ENCODE measurements around the gene UCP3. TPM values are rescaled to one million over a fixed set of nuclear protein-coding genes. Genes with fewer than 3 reads are reported as not detected.

The UCP3 gene
- total and polyA plus RNA-seq, 2 of the 8 experiments (the other 6 are each of a cell fraction or from before 2014, with no cell fraction given): 0.85 to 1.3 TPM

DNA sequence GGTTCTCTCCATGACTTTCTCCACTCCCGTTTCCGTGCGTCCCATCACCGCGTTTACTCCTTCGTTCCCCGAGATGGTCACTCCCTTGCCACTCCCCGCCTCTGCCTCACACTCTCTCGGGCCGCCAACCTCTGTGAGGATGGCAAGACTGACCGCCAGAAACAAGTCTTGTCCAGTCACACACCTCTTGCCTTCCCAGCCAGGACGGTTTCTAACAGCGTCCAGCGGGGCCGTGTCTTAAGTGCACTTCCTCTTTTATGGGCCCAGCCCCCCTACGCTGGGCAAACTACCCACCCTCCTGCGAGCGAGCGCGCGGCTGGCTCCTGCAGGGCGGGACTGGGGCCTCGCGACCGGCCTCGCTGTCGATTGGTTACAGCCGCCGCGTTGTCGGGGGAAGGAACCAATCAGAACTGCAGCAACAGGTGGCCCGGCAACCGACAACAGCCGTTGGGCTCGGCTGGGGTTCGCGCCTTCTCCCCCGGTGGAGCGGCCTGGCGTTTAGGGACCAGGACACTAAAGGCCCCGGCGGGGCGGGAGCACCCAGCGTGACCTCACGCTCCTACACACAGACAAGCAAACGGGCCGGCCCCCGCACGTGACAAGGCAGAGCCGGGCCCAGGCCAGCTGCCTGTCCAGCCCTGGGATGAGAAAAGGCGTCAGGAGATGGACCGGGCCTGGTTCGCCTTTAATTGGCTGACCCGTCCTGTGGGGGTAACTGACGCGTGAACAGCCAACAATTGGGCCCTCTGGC, 25.7 kb downstream of the UCP3 start (continued):
- TF ChIP-seq, protein P1, sequence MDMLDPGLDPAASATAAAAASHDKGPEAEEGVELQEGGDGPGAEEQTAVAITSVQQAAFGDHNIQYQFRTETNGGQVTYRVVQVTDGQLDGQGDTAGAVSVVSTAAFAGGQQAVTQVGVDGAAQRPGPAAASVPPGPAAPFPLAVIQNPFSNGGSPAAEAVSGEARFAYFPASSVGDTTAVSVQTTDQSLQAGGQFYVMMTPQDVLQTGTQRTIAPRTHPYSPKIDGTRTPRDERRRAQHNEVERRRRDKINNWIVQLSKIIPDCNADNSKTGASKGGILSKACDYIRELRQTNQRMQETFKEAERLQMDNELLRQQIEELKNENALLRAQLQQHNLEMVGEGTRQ (IDR thresholded peaks at IDR 0.05; ENCODE audit: low read length): peak; percentile 67
- TF ChIP-seq SP1 (IDR thresholded peaks at IDR 0.05; ENCODE audit: low read depth, low read length) (peak; percentile 66), SIX5 (IDR thresholded peaks at IDR 0.05; ENCODE audit: low read depth, low read length) (no peak), TEAD4 (IDR thresholded peaks at IDR 0.05; ENCODE audit: low read depth, low read length) (no peak), NRF1 (IDR thresholded peaks at IDR 0.05; ENCODE audit: low read depth, low read length) (no peak), FOSL1 (IDR thresholded peaks at IDR 0.05; ENCODE audit: insufficient read depth, low read depth, low read length) (peak; percentile 1; the same call in 1 of the 2 replicates), BRCA1 (IDR thresholded peaks at IDR 0.05; ENCODE audit: low read depth, low read length) (no peak), SP2 (IDR thresholded peaks at IDR 0.05; ENCODE audit: low read length) (no peak), JUN (IDR thresholded peaks at IDR 0.05; ENCODE audit: low read depth, low read length) (no peak), RAD21 (IDR thresholded peaks at IDR 0.05 in 1 of 2, conservative IDR thresholded peaks at IDR 0.05 in 1 of 2; ENCODE audit: low read depth in 2 of 2, low read length in 2 of 2) (no peak), GABPA (IDR thresholded peaks at IDR 0.05; ENCODE audit: borderline replicate concordance, insufficient read depth, low read length) (no peak), SIN3A (conservative IDR thresholded peaks at IDR 0.05 in 1 of 2, IDR thresholded peaks at IDR 0.05 in 1 of 2; ENCODE audit: low read depth in 1 of 2, low read length in 2 of 2) (0 out of 4 replicates have a peak, but pooled peaks of 1 of the 2 experiments have one; percentile 10), CREB1 (IDR thresholded peaks at IDR 0.05) (peak; percentile 21; the same call in 1 of the 2 replicates), CTBP2 (IDR thresholded peaks at IDR 0.05; ENCODE audit: borderline replicate concordance, insufficient read depth, insufficient read length, low read length) (no peak), CHD2 (IDR thresholded peaks at IDR 0.05; ENCODE audit: low read length) (no peak), TAF1 (IDR thresholded peaks at IDR 0.05; ENCODE audit: low read depth, low read length) (peak; percentile 48)
- TF ChIP-seq, protein P2, sequence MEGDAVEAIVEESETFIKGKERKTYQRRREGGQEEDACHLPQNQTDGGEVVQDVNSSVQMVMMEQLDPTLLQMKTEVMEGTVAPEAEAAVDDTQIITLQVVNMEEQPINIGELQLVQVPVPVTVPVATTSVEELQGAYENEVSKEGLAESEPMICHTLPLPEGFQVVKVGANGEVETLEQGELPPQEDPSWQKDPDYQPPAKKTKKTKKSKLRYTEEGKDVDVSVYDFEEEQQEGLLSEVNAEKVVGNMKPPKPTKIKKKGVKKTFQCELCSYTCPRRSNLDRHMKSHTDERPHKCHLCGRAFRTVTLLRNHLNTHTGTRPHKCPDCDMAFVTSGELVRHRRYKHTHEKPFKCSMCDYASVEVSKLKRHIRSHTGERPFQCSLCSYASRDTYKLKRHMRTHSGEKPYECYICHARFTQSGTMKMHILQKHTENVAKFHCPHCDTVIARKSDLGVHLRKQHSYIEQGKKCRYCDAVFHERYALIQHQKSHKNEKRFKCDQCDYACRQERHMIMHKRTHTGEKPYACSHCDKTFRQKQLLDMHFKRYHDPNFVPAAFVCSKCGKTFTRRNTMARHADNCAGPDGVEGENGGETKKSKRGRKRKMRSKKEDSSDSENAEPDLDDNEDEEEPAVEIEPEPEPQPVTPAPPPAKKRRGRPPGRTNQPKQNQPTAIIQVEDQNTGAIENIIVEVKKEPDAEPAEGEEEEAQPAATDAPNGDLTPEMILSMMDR (IDR thresholded peaks at IDR 0.05; ENCODE audit: control extremely low read depth in 1 of 3, insufficient read depth in 1 of 3, low read depth in 1 of 3, low read length in 3 of 3): no peak
- TF ChIP-seq, protein P3, sequence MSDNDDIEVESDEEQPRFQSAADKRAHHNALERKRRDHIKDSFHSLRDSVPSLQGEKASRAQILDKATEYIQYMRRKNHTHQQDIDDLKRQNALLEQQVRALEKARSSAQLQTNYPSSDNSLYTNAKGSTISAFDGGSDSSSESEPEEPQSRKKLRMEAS (IDR thresholded peaks at IDR 0.05): peak; percentile 93

Data from H1 (cell line).